Measurements from ENCODE around the gene MYT1.
"Not testable (repeated sequence)": the region's sequence is repeated elsewhere in the genome, so short reads cannot be mapped to it uniquely, and the experiment has no call there.

The MYT1 gene

DNA sequence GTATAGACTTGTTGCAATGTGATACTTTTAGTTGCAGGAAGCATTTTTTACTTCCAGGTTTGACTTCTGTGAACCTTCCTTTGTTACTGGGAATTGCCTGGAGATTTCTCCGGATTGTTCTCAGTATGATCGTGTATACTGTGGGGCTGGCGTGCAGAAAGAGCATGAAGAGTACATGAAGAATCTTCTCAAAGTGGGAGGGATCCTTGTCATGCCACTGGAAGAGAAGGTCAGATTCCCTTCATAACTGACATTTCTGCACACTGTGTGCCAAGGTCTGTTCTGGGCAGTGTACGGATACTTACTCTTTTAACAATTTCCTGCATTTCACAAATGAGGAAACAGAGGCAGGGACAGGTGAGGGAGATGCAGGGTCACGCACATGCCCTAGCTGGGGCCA, 100.9 kb downstream of the MYT1 start:
- no peak for DNase-seq (ENCODE audit: low read depth, low spot score)

DNA sequence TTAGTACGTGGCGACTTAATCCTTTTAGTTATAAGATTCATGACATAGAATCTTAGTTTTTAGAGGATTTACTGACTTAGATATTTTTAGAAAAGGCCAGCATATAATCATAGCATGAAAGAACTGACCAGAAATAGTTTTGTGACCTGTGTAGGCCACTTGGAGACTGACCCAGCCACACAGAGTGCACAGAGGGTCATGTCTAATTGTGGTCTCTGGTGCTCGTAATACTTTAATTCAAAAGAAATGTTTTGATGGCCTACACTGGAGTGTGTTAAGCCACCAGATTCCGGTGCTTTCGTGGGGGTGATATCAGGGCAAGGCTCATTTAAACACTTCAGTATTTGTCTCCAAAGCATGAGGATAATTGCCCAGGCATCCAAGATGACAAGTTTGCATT, 102.7 kb downstream of the MYT1 start:
- DNase-seq (ENCODE audit: low read depth, low spot score), result no peak

DNA sequence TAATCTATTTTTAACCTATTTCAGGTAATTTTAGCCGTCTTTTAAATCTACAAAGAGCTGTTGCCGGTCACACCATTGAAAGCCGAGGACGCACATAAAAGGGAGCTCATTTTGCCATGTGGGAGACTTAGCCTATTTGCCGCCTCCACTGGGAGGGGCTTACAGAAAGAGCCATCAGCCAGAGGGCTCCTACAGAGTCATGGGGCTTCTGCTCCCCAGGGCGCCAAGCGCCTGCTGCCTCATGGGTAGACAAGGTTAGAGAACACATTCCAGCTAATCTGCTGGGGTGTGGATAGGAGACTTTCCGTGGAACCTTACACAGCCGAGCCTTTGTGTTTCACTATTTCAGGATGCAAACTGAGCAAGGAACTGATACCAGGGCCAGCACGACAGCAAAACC, 103.9 kb downstream of the MYT1 start:
- DNase-seq (ENCODE audit: low read depth, low spot score), result no peak

DNA sequence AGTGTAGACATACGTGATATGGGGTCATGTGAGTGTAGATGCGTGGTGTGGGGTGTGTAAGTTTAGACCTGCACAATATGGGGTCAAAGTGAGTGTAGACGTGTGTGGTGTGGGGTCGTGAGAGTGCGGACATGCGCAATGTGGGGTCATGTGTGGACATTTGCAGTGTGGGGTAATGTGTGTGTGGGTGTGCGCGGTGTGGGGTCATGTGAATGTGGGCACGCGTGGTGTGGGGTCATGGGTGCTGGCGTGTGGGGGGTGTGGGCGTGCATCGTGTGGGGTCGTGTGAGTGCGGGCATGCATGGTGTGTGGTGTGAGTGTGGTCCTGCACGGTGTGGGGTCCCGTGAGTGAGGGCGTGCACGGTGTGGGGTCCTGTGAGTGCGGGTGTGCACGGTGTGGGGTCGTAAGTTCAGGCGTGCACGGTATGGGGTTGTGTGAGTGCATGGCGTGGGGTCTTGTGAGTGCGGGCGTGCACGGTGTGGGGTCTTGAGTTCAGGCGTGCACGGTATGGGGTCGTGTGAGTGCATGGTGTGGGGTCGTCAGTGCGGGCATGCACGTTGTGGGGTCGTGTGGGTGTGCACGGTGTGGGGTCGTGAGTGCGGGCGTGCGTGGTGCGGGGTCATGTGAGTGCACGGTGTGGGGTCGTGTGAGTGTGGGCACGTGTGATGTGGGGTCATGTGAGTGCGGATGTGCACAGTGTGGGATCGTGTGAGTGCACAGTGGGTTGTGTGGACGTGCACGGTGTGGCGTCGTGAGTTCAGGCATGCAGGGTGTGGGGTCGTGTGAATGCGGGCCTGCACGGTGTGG, 105.6 kb downstream of the MYT1 start:
- DNase-seq (ENCODE audit: low read depth, low spot score), result no peak

DNA sequence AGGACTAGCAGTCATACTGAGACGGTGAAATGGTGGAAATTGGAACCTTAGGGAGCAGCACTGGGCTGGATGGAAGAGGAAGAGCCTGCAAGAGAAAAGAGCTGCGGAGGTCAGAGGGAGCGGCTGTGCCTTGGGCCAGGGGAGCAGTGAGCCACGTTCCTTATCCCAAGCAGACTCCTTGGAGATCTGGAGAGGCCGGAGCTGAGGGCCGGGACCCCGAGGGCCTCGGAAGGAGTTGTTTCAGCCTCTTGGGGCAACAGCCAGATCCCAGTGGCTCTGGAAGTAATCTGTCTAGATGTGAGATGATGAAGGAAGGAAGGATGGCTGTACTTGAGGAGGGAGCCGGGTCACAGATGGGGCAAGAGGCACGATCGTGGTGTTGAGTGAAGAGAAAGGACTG, 107.4 kb downstream of the MYT1 start:
- DNase-seq (ENCODE audit: low read depth, low spot score), result no peak

DNA sequence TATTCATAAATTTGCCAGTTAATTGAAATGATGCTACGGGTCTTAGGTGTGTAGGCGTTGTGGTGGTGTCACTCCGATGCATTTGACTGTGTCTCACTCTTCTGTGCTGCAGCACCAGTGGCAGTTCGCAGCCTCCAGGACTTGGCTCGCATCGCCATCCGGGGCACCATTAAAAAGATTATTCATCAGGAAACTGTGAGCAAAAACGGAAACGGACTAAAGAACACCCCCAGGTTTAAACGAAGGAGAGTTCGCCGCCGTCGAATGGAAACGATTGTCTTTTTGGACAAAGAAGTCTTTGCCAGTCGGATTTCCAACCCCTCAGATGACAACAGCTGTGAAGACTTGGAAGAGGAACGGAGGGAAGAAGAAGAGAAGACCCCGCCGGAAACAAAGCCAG, 108.9 kb downstream of the MYT1 start:
- DNase-seq (ENCODE audit: low read depth, low spot score), result no peak

DNA sequence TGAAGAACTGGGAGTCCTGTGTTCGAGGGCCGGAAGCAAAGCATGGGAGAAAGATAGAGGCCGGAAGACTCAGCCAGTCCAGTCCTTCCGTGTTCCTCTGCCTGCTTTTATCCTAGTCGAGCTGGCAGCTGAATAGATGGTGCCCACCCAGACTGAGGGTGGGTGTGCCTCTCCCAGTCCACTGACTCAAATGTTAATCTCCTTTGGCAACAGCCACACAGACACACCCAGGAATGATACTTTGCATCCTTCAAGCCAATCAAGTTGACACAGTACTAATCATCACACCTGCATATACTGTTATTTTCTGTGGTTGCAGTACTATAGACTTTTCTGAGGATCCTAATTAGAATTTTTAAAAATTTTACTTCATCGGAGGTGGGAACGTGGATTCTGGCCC, 112.6 kb downstream of the MYT1 start:
- DNase-seq (ENCODE audit: low read depth, low spot score), result no peak

DNA sequence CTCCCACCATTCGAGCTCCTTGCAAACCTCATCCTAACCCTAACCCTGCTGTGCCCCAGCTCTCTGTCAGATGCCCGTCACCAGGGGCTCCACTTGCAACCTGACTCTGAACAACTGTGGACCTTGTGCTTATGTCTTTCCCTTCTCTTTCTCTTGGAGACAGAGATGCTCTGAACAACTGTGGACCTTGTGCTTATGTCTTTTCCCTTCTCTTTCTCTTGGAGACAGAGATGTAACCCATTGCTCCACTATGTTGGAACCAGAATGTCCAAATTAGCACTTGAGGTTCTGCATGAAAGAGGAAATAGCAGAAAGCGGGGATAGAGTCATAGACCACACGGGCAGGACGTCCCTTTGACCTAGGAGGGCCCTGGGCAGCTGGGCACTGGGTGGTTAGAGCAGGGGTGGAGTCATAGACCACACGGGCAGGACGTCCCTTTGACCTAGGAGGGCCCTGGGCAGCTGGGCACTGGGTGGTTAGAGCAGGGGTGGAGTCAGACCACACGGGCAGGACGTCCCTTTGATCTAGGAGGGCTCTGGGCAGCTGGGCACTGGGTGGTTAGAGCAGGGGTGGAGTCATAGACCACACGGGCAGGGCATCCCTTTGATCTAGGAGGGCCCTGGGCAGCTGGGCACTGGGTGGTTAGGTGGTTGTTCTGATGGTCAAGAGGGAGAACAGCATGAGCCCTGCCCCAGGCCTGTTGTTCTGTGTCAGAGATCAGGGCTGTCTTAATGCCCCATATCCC, 113.5 kb downstream of the MYT1 start:
- no peak for DNase-seq (ENCODE audit: low read depth, low spot score)

DNA sequence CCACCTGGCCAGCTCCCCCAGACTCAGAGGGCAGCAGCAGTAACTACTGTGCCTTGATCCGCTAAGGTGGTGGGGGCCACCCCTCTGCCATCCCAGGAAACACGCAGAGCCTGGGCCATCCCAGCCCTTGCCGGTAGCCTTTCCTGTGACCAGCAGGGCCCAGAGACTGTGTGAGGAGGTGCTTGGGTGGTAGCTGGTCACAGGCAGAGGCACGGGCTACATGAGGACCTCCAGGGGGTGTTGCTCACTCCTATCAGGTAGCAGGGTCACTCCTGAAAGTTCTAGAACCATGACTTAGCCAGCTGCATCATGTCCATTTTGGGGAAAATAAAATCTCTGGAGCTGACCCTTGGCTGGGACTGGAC, 114.0 kb downstream of the MYT1 start:
- DNase-seq (ENCODE audit: low read depth, low spot score), result no peak

DNA sequence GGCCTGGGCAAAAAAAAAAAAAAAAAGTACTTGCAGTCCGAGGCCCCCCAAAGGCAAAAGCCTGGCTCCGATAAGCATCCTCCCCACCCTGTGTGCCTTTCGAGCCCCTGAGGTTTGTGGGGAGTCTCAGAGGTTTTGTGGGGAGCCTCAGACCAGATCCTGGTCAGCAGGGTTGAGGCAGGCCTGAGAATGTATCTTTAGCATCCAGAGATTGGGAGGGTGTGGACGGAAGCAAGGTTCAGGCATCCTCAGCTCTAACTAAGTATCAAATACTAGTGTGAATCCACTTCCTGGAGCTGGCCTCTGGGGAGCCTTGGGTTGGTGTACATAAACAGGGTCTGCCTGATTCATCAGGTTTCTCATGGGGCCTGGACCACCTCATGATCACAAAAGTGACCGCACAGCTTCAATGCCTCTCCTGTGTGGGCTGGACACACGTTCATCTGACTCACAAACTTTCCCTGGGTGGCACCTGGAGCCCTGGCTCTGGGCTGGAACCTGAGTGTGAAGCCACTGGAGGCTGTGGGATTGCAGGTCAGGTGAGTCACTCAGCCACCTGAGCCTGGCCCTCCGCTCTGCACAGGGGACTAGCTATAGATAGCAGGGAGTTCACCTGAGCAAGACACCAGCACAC, 115.7 kb downstream of the MYT1 start:
- DNase-seq (ENCODE audit: low read depth, low spot score), result no peak

DNA sequence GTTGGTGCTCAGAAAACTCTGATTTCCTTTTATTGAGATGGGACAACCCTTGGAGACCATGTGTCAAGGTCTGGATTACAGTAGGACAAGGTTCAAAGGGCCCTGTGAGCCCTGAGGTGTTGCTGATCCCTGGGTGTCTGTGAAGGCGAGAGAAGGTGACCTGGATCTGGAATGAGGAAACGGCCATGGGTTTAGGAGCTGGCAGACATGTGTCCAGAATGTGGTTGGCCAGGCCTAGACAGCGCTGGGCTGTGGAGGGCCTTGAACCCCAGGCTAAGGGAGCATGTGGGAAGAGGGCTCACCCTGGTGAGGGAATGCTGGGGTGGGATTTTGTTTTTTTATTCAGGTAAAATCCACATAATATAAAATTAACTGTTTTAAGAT, 116.2 kb downstream of the MYT1 start:
- DNase-seq (ENCODE audit: low read depth, low spot score), result no peak

DNA sequence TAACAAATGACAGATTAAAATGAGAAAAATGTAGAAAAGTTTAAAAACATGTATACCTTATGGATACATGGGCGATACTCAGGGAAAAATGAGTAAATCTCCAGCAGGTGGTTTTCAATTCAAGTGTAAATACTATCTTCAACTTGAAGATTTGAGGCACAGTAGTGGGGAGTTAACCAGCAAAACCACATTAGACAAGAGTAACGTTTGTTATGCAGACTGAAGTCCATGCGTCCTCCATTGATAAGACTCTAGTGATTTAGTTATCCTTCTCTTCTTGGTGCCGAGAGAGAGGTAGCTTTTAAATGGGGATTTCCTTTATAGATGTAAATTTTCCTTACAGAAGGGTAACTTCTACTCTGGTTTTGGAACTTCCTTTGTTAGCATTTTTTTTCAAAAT, 119.4 kb downstream of the MYT1 start:
- DNase-seq (ENCODE audit: low read depth, low spot score), result no peak

DNA sequence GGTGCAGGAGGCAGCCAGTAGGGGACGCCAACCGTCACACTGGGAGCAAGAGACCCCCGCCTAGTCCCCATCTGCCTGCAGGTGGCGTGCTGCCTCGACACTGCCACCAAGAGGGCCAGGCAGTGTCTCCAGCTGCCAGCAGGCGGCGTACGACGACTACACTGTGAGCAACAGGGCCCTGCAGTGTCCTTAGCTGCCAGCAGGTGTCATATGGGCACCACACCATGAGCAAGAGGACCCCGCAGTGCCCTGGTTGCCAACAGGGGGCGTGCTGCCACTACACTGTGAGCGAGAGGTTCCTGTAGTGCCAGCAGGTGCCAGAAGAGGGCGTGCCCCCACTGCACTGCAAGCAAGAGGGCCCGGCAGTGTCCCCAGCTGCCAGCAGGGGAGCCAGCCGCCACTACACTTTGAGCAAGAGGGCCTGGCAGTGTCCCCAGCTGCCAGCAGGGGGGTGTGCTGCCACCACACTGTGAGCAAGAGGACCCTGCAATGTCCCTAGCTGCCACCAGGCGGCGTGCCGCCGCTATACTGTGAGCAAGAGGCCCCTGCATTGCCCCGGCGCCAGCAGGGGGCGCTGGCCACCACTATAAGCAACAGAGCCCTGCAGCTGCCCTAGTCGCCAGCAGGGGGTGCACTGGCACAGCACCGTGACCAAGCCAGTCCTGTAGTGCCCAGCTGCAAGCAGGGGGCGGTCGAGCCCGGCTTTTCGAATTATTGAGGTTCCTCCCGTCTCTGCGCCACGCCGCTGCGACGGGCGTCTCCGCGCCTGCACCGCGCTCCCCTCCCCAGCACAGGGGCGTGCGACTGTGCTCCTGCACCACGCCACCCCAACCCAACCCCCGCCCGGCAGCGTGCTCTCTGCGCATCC, 121.6 kb downstream of the MYT1 start:
- DNase-seq (ENCODE audit: low read depth, low spot score), result peak; percentile 53

DNA sequence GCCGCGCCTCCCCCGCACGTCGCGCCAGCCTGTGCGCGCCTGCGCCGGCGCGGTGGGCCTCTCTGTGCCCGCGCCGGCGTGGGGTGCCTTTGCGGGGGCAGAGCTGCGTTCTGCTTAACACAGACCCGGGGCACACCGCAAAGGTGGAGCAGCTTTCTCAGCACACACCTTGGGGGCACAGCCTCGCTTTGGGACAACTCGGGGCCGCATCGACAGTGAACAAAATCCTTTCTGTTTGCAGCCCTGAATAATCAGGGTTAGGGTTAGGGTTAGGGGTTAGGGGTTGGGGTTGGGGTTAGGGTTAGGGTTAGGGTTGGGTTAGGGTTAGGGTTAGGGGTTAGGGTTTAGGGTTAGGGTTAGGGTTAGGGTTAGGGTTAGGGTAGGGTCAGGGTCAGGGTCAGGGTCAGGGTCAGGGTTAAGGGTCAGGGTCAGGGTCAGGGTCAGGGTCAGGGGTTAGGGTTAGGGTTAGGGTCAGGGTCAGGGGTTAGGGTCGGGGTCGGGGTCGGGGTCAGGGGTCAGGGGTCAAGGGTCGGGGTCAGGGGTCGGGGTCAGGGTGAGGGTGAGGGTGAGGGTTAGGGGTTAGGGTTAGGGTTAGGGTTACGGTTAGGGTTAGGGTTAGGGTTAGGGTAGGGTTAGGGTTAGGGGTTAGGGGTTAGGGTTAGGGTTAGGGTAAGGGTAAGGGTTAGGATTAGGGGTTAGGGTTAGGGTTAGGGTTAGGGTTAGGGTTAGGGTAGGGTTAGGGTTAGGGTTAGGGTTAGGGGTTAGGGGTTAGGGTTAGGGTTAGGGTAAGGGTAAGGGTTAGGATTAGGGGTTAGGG, 122.4 kb downstream of the MYT1 start:
- peak; percentile 3 for DNase-seq (ENCODE audit: low read depth, low spot score)

DNA sequence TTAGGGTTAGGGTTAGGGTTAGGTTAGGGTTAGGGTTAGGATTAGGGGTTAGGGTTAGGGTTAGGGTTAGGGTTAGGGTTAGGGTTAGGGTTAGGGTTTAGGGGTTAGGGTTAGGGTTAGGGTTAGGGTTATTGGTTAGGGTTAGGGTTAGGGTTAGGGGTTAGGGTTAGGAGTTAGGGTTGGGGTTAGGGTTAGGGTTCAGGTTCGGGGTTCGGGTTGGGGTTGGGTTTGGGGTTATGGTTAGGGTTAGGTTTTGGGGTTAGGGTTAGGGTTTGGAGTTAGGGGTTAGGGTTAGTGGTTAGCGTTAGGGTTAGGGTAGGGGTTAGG, 123.0 kb downstream of the MYT1 start:
- not testable (repeated sequence) for DNase-seq (ENCODE audit: low read depth, low spot score)

Data from astrocyte of the hippocampus (primary cell).